ENCODE results near the gene OR6N2.

OR6N2 gene

GRCh38 chr1:158771950-158772866, 8.8 kb downstream of the OR6N2 start, which contains the start of gene OR6N1:
Gene OR6N1 (minus strand): TSS chr1:158772195. CDS start chr1:158766682, 5,513 bp downstream.
- DNase-seq (ENCODE audit: low read depth), result no peak
- H3K4me3 ChIP-seq (ENCODE audit: low read depth, low read length), result no peak within 1 kb of the TSS

DNA sequence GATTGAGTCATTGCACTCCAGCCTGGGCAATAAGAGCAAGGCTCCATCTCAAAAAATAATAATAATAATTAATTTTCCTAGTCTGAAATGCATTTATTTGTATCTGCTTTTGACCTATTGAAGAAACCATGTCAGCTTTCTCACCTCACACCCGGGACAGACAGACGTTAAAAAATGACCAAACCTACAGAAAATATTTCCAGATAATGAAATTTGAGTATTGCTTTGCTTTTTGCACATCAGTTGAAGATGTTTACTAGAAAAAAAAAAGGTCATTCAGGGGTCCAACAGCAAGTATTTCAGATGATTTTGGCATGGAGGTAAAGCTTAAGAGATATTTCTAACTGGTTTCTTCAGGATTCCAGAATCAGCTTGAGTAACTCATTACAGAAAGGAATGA, 26.6 kb downstream of the OR6N2 start, which contains the start of gene OR6K6:
Gene OR6K6 (plus strand): TSS at position 301 of the 400 bp plus-strand sequence. CDS start 168 bp downstream, outside the sequence.
- H3K4me3 ChIP-seq (ENCODE audit: low read depth, low read length), result no peak within 1 kb of the TSS
- no peak for DNase-seq (ENCODE audit: low read depth)

- H3K4me3 ChIP-seq (ENCODE audit: low read depth, low read length), result no peak overlapping the region
- no peak for DNase-seq (ENCODE audit: low read depth)
These were observed 28.8 kb downstream of the OR6N2 start for GRCh38 chr1:158752155-158752712.

DNA sequence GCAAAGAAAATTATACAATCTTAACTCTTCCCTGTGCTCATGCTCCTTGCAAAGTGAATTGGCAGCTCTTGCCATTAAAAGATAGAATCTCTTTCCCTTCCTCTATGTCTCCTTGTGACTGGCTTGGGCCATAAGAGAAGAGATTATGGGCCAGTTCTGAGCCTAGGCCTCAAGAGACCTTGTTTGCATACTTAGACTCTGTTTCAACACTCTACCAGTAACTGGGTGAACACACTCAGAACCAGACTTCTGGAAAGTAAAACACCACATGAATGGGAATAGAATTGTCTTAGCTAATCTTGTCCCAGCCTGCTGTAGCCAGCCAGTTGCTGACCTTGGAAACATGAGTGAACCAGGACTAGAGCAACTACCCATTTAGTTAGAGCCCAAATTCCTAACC, 45.2 kb downstream of the OR6N2 start:
- H3K4me3 ChIP-seq (ENCODE audit: low read depth, low read length), result no peak overlapping the region
- no peak for DNase-seq (ENCODE audit: low read depth)

DNA sequence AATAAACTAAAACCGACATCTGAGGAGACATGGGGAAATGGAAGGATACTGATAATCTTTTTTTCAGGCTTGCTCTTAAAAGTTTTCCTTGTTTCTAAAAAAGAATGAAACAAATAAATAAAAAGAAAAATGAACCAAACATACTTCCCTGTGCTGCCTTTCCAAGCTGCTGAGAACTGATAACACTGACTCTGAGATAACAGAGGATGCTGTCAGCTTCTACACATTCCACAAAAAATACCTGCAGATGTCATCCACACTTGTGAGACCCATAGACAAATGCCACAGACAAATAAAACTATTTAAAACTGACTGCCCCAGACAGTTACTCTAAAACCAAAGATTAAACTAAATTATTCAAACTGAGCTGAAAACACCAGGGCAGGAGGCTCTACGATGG, 48.5 kb downstream of the OR6N2 start:
- no peak overlapping the region for H3K4me3 ChIP-seq (ENCODE audit: low read depth, low read length)
- no peak for DNase-seq (ENCODE audit: low read depth)

DNA sequence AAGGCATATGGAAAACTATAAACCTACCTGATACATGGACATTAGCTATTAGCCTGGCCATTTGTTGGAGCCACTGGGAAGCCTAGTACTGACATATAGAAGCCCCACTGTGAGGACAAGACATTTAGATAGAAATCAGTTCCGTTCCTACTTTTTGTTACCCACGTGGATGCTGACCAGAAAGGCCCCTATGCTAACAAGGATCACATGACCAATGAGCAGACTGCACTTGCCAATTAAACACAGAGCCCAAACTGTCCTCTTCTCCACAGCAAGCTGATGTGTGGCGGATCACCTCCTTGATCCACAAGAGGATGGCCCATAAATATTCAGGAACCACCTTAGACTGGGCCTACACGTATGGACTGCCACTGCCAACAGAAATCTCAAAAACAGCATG, 49.3 kb downstream of the OR6N2 start:
- no peak for DNase-seq (ENCODE audit: low read depth)
- H3K4me3 ChIP-seq (ENCODE audit: low read depth, low read length), result no peak overlapping the region

GRCh38 chr1:158730453-158730852, 50.6 kb downstream of the OR6N2 start:
- no peak overlapping the region for H3K4me3 ChIP-seq (ENCODE audit: low read depth, low read length)
- DNase-seq (ENCODE audit: low read depth), result no peak

GRCh38 chr1:158728510-158729225, 52.3 kb downstream of the OR6N2 start:
- no peak overlapping the region for H3K4me3 ChIP-seq (ENCODE audit: low read depth, low read length)
- no peak for DNase-seq (ENCODE audit: low read depth)

- no peak overlapping the region for H3K4me3 ChIP-seq (ENCODE audit: low read depth, low read length)
- DNase-seq (ENCODE audit: low read depth), result no peak
These were observed 56.6 kb downstream of the OR6N2 start for GRCh38 chr1:158724442-158724841.

Measured in skeletal muscle cell (primary cell).